Measurements from ENCODE around the gene THUMPD2. TPM values are rescaled to one million over a fixed set of nuclear protein-coding genes. Genes with fewer than 3 reads are reported as not detected.
"Not testable (repeated sequence)": the region's sequence is repeated elsewhere in the genome, so short reads cannot be mapped to it uniquely, and the experiment has no call there.

Gene THUMPD2
- total RNA-seq, 5 donors from 2014 or later (not counting 1 experiment from before 2014, with no cell fraction given) = 7.9 to 12.0 (median 11.8) TPM

DNA sequence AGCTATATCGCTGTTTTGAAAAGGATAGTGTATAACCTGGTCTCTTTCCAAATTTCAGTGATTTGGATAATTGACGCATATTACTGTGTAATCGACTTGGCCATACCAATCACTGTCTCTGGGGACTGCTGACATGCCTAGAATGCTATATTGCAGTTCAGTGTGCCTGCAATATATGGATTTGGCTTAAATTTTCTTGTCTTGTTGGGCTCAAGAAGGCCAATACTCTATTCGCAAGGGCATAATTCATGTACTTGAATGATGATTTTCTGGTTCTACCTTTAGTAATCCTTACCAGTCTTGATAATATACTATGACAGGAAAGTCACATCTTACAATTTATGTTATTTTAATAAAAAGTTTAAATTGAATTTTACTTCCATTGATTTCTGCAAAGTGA, 21.7 kb upstream of the THUMPD2 start:
- DNase-seq (no peak), ATAC-seq (replicated peaks in 1 of 4) (no peak)
- Histone ChIP-seq H3K9me3 (peaks cover 2% of the 10 kb centered on the region), H3K4me3 (ENCODE audit: control insufficient read depth in 1 of 2, extremely low read depth in 1 of 2, low read length in 1 of 2) (no peak overlapping the region), H3K27me3 (replicated peaks in 1 of 2; ENCODE audit: control insufficient read depth in 2 of 2, extremely low read depth in 1 of 2, insufficient read depth in 2 of 2, low read length in 1 of 2) (no peaks in the 10 kb centered on the region), H3K27ac (ENCODE audit: low read length) (no peak overlapping the region), H3K4me1 (ENCODE audit: control insufficient read depth in 1 of 2, extremely low read depth in 1 of 2, insufficient read depth in 2 of 2, low read length in 2 of 2) (no peaks in the 10 kb centered on the region), H3K36me3 (ENCODE audit: control insufficient read depth in 2 of 2, extremely low read depth in 1 of 2, insufficient read depth in 1 of 2, low read length in 1 of 2) (no peaks in the 10 kb centered on the region)
- CTCF ChIA-PET = interaction anchor here in 1 of 2 donors (0.6 kb wide), 1 partner anchor 1340 kb away, joined by 3 read pairs; no protein-coding TSS in a partner anchor
- H3K27ac Mint-ChIP-seq = no peak overlapping the region
- H3K4me3 Mint-ChIP-seq = no peak overlapping the region
- H3K4me1 Mint-ChIP-seq = no peaks in the 10 kb centered on the region
- H3K27me3 Mint-ChIP-seq = peaks cover 0 to 1% of the 10 kb centered on the region in 2 donors
- H3K9me3 Mint-ChIP-seq = peaks cover 0 to 20% (median 19%) of the 10 kb centered on the region in 3 donors
- POLR2A ChIA-PET = no interaction called here
- WGBS (ENCODE audit: insufficient coverage) = 80% methylated on average over 3 of the region's 4 CpGs
- no peaks in the 10 kb centered on the region for H3K36me3 Mint-ChIP-seq

DNA sequence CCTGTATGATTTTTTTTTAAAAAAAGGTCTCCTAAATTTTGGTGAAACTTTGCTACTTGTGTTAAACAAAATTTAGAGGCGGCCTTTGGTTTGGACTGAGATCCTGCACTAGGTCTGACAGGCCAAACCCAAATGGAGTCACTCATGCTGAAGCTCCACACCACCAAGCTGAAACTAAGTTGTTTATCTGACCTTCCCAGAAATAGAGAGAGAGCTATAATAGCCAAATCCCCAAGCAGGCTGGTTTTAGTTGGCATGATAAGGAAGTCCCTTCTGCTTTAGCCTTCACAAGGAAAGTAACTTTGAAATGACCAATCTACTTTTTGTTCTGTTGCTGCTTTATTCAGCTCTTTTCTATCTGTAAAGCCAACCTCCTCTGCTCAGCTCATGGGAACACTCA, 17.1 kb upstream of the THUMPD2 start:
- Mint-ChIP-seq H3K4me3 (no peak overlapping the region), H3K9me3 (peaks cover 2 to 4% (median 3%) of the 10 kb centered on the region in 3 donors), H3K27ac (no peak overlapping the region), H3K27me3 (no peaks in the 10 kb centered on the region), H3K36me3 (no peaks in the 10 kb centered on the region), H3K4me1 (no peaks in the 10 kb centered on the region)
- Histone ChIP-seq H3K27ac (ENCODE audit: low read length) (no peak overlapping the region), H3K36me3 (ENCODE audit: control insufficient read depth in 2 of 2, extremely low read depth in 1 of 2, insufficient read depth in 1 of 2, low read length in 1 of 2) (no peaks in the 10 kb centered on the region), H3K4me3 (ENCODE audit: control insufficient read depth in 1 of 2, extremely low read depth in 1 of 2, low read length in 1 of 2) (no peak overlapping the region), H3K9me3 (no peaks in the 10 kb centered on the region), H3K27me3 (replicated peaks in 1 of 2; ENCODE audit: control insufficient read depth in 2 of 2, extremely low read depth in 1 of 2, insufficient read depth in 2 of 2, low read length in 1 of 2) (no peaks in the 10 kb centered on the region), H3K4me1 (ENCODE audit: control insufficient read depth in 1 of 2, extremely low read depth in 1 of 2, insufficient read depth in 2 of 2, low read length in 2 of 2) (no peaks in the 10 kb centered on the region)
- ChIA-PET POLR2A (no interaction called here), CTCF (no interaction called here)
- DNase-seq = no peak
- no peak for ATAC-seq (replicated peaks in 1 of 4)
- WGBS (ENCODE audit: insufficient coverage) = 80% methylated on average over 1 of the region's 1 CpG

DNA sequence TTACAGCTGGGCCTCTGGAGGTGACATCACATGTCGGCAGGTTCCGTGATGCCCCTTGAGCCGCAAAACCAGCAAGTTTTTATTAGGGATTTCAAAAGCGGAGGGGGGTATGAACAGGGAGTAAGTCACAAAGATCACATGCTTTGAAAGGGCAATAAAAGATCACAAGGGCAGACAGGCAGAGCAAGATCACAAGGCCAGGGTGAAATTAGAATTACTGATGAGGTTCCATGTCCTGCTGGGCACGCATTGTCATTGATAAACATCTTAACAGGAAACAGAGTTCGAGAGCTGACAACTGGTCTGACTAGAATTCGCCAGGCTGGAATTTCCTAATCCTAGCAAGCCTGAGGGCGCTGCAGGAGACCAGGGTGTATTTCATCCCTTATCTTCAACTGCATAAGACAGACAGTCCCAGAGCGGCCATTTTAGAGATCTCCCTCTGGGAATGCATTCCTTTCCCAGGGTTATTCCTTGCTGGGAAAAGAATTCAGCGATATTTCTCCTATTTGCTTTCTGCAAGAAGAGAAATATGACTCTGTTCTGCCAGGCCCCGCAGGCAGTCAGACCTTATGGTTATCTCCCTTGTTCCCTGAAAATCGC, 11.3 kb upstream of the THUMPD2 start:
- H3K4me3 Mint-ChIP-seq; H3K36me3 Mint-ChIP-seq; POLR2A ChIA-PET; H3K36me3 ChIP-seq (ENCODE audit: control insufficient read depth in 2 of 2, extremely low read depth in 1 of 2, insufficient read depth in 1 of 2, low read length in 1 of 2); H3K4me1 Mint-ChIP-seq; DNase-seq; H3K27ac Mint-ChIP-seq; H3K4me3 ChIP-seq (ENCODE audit: control insufficient read depth in 1 of 2, extremely low read depth in 1 of 2, low read length in 1 of 2); CTCF ChIA-PET; ATAC-seq (replicated peaks in 1 of 4); H3K27me3 ChIP-seq (replicated peaks in 1 of 2; ENCODE audit: control insufficient read depth in 2 of 2, extremely low read depth in 1 of 2, insufficient read depth in 2 of 2, low read length in 1 of 2); H3K27ac ChIP-seq (ENCODE audit: low read length); H3K4me1 ChIP-seq (ENCODE audit: control insufficient read depth in 1 of 2, extremely low read depth in 1 of 2, insufficient read depth in 2 of 2, low read length in 2 of 2); H3K9me3 ChIP-seq: not testable (repeated sequence)
- Mint-ChIP-seq H3K27me3 (peaks cover 2 to 10% of the 10 kb centered on the region in 2 donors), H3K9me3 (peaks cover 4 to 12% (median 7%) of the 10 kb centered on the region in 3 donors)
- 83% methylated on average over 10 of the region's 12 CpGs for WGBS (ENCODE audit: insufficient coverage)

DNA sequence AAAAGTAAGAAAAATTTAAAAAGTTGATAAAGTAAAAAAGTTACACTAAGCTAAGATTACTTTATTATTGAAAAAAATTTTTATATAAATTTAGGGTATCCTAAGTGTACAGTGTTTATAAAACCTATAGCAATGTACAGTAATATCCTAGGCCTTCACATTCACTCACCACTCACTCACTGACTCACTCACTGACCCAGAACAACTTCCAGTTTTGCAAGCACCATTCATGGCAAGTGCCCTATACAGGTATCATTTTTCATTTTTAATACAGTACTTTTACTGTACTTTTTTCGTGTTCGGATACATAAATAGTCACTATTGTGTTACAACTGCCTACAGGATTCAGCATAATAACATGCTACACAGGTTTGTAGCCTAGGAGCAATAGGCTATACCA, 8.9 kb upstream of the THUMPD2 start:
- Mint-ChIP-seq H3K9me3 (peaks cover 4 to 12% (median 7%) of the 10 kb centered on the region in 3 donors), H3K4me3 (no peak overlapping the region), H3K27ac (no peak overlapping the region), H3K36me3 (peaks cover 3% of the 10 kb centered on the region), H3K4me1 (peaks cover 0 to 1% (median under 1%) of the 10 kb centered on the region in 3 donors), H3K27me3 (peaks cover 2 to 10% of the 10 kb centered on the region in 2 donors)
- H3K36me3 ChIP-seq (ENCODE audit: control insufficient read depth in 2 of 2, extremely low read depth in 1 of 2, insufficient read depth in 1 of 2, low read length in 1 of 2) = no peaks in the 10 kb centered on the region
- no peak overlapping the region for H3K27ac ChIP-seq (ENCODE audit: low read length)
- H3K27me3 ChIP-seq (replicated peaks in 1 of 2; ENCODE audit: control insufficient read depth in 2 of 2, extremely low read depth in 1 of 2, insufficient read depth in 2 of 2, low read length in 1 of 2) = peaks cover 0 to 3% of the 10 kb centered on the region in 2 experiments
- DNase-seq = no peak
- no CpG with 5 or more reads among the region's 2 CpGs for WGBS (ENCODE audit: insufficient coverage)
- no peak overlapping the region for H3K4me3 ChIP-seq (ENCODE audit: control insufficient read depth in 1 of 2, extremely low read depth in 1 of 2, low read length in 1 of 2)
- no peak for ATAC-seq (replicated peaks in 1 of 4)
- CTCF ChIA-PET = no interaction called here
- no peaks in the 10 kb centered on the region for H3K4me1 ChIP-seq (ENCODE audit: control insufficient read depth in 1 of 2, extremely low read depth in 1 of 2, insufficient read depth in 2 of 2, low read length in 2 of 2)
- POLR2A ChIA-PET = no interaction called here
- H3K9me3 ChIP-seq = no peaks in the 10 kb centered on the region

DNA sequence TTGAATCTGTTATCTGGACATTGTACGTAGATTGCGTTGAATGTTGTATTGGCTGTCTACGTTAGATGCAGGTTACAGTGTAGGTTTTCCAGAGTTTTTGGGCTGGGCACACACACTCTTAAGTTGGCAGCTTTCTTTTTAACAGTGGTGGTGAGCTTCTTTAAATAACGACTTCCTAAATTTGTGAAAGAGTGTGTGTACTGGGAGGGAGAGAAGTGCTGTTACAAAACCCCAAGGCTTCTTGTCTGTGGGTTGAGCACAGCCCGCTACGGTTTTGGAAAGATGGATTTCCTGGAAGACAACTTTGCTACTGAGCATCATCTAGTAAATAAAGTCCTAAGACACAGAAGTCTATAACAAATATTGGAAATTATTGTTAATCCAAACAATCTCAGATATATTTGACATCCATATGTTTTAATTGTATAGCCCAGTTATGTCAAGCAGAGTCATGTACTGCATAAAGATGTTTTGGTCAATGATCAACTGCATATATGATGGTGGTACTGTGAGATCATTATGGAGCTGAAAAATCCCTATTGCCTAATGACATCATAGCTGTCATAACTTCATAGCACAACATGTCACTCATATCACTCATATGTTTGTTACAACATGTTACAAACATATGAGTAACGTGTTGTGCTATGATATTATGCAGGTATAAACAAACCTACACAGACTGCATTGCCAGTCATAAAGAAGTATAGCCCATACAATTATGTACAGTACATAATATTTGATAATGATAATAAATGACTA, 7.9 kb upstream of the THUMPD2 start:
- H3K27me3 Mint-ChIP-seq = peaks cover 2 to 10% of the 10 kb centered on the region in 2 donors
- Histone ChIP-seq H3K4me1 (ENCODE audit: control insufficient read depth in 1 of 2, extremely low read depth in 1 of 2, insufficient read depth in 2 of 2, low read length in 2 of 2) (no peaks in the 10 kb centered on the region), H3K27me3 (replicated peaks in 1 of 2; ENCODE audit: control insufficient read depth in 2 of 2, extremely low read depth in 1 of 2, insufficient read depth in 2 of 2, low read length in 1 of 2) (peaks cover 0 to 3% of the 10 kb centered on the region in 2 experiments), H3K9me3 (no peaks in the 10 kb centered on the region), H3K4me3 (ENCODE audit: control insufficient read depth in 1 of 2, extremely low read depth in 1 of 2, low read length in 1 of 2) (no peak overlapping the region), H3K36me3 (ENCODE audit: control insufficient read depth in 2 of 2, extremely low read depth in 1 of 2, insufficient read depth in 1 of 2, low read length in 1 of 2) (no peaks in the 10 kb centered on the region), H3K27ac (ENCODE audit: low read length) (no peak overlapping the region)
- ChIA-PET CTCF (no interaction called here), POLR2A (no interaction called here)
- ATAC-seq (replicated peaks in 1 of 4) (no peak), DNase-seq (no peak)
- H3K4me3 Mint-ChIP-seq = no peak overlapping the region
- H3K9me3 Mint-ChIP-seq = peaks cover 4 to 12% (median 7%) of the 10 kb centered on the region in 3 donors
- H3K36me3 Mint-ChIP-seq = peaks cover 3% of the 10 kb centered on the region
- peaks cover 0 to 8% (median 4%) of the 10 kb centered on the region in 3 donors for H3K4me1 Mint-ChIP-seq
- WGBS (ENCODE audit: insufficient coverage) = 79% methylated on average over 4 of the region's 7 CpGs
- no peak overlapping the region for H3K27ac Mint-ChIP-seq

DNA sequence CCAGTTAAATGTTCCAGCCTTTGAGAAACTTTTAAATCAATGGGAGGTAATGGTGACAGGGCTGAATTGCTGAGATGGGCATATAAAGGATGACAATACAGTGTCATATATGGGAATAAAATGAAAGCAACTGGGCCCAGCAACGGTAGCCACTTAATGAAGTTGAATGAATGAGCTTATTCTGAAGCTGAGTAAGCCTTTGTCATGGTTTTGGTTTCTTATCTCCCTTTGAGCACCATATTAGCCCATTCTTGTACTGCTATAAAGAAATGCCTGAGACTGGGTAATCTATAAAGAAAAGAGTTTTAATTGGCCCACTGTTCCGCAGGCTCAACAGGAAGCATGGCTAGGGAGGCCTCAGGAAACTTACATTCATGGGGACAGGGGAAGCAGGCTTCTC, 3.5 kb upstream of the THUMPD2 start:
- ChIA-PET CTCF (no interaction called here), POLR2A (no interaction called here)
- ATAC-seq (replicated peaks in 1 of 4) (no peak), DNase-seq (no peak)
- Histone ChIP-seq H3K27ac (ENCODE audit: low read length) (no peak overlapping the region), H3K4me3 (ENCODE audit: control insufficient read depth in 1 of 2, extremely low read depth in 1 of 2, low read length in 1 of 2) (no peak overlapping the region), H3K36me3 (ENCODE audit: control insufficient read depth in 2 of 2, extremely low read depth in 1 of 2, insufficient read depth in 1 of 2, low read length in 1 of 2) (no peaks in the 10 kb centered on the region), H3K4me1 (ENCODE audit: control insufficient read depth in 1 of 2, extremely low read depth in 1 of 2, insufficient read depth in 2 of 2, low read length in 2 of 2) (peaks cover 9 to 13% of the 10 kb centered on the region in 2 experiments), H3K27me3 (replicated peaks in 1 of 2; ENCODE audit: control insufficient read depth in 2 of 2, extremely low read depth in 1 of 2, insufficient read depth in 2 of 2, low read length in 1 of 2) (no peaks in the 10 kb centered on the region), H3K9me3 (no peaks in the 10 kb centered on the region)
- H3K9me3 Mint-ChIP-seq = no peaks in the 10 kb centered on the region
- H3K4me1 Mint-ChIP-seq = peaks cover 32 to 43% (median 34%) of the 10 kb centered on the region in 3 donors
- no peak overlapping the region for H3K4me3 Mint-ChIP-seq
- H3K36me3 Mint-ChIP-seq = no peaks in the 10 kb centered on the region
- no peak overlapping the region for H3K27ac Mint-ChIP-seq
- WGBS (ENCODE audit: insufficient coverage) = 86% methylated on average over 1 of the region's 2 CpGs
- peaks cover 0 to 10% of the 10 kb centered on the region in 2 donors for H3K27me3 Mint-ChIP-seq
